Neural cell (in vitro differentiated cells): Measurements from ENCODE around the gene CASKIN2. TPM values are rescaled to one million over a fixed set of nuclear protein-coding genes. Genes with fewer than 3 reads are reported as not detected.

Experiments
- H2AFZ ChIP-seq: fragments of 200-600, 300-800 bp; sonication (generic), shearing (Covaris generic); 2 replicates; pipeline ENCODE4 v1.6.0; 2014; ENCODE audit warnings: low read depth, mild to moderate bottlenecking, antibody characterized with exemption, low read length, moderate library complexity
- H3F3A ChIP-seq: fragments of 200-600 bp; shearing (Covaris generic); 2 replicates; pipeline ENCODE4 v1.6.1; 2016; ENCODE audit warnings: mild to moderate bottlenecking, moderate library complexity, mixed read lengths, antibody characterized with exemption, low read length; ENCODE audit not compliant: insufficient read depth, poor library complexity, severe bottlenecking
- H3K27ac ChIP-seq: fragments of 200-600, 300-800 bp; sonication (generic), shearing (Covaris generic); 2 replicates; pipeline ENCODE4 v1.5.1; 2014; ENCODE audit warnings: mild to moderate bottlenecking, low read length, moderate library complexity
- H3K27me3 ChIP-seq: fragments of 300-800, 200-600 bp; sonication (generic), shearing (Covaris generic); 2 replicates; pipeline ENCODE4 v1.6.0; 2014; ENCODE audit warnings: mild to moderate bottlenecking, low read depth, low read length, moderate library complexity; ENCODE audit not compliant: insufficient read depth
- H3K36me3 ChIP-seq: fragments of 300-800, 200-600 bp; sonication (generic), shearing (Covaris generic); 2 replicates; pipeline ENCODE4 v1.5.1; 2014; ENCODE audit warnings: mild to moderate bottlenecking, antibody characterized with exemption, low read length, moderate library complexity; ENCODE audit not compliant: insufficient read depth
- H3K4me2 ChIP-seq: fragments of 300-800, 200-600 bp; sonication (generic), shearing (Covaris generic); 2 replicates; pipeline ENCODE4 v1.6.0; 2014; ENCODE audit warnings: mild to moderate bottlenecking, low read length
- H3K4me3 ChIP-seq: fragments of 300-800, 200-600 bp; sonication (generic), shearing (Covaris generic); 2 replicates; pipeline ENCODE4 v1.5.1; 2014; ENCODE audit warnings: mild to moderate bottlenecking, low read length, moderate library complexity
- H3K79me2 ChIP-seq: fragments of 200-600 bp; shearing (Covaris generic); replicated peaks from 2 replicates; pipeline ENCODE4 v1.6.0; 2014; ENCODE audit warnings: mild to moderate bottlenecking, low read length, moderate library complexity; ENCODE audit not compliant: insufficient read depth
- H3K9ac ChIP-seq: fragments of 300-800, 200-600 bp; sonication (generic), shearing (Covaris generic); 2 replicates; pipeline ENCODE4 v1.6.1; 2016; ENCODE audit warnings: mild to moderate bottlenecking, low read length, mixed read lengths
- H3K9me2 ChIP-seq: fragments of 200-600 bp; shearing (Covaris generic); 2 replicates; pipeline ENCODE4 v1.6.1; 2016; ENCODE audit warnings: mild to moderate bottlenecking, low read length, mixed read lengths; ENCODE audit not compliant: insufficient read depth
- H3K9me3 ChIP-seq: fragments of 200-600, 300-800 bp; sonication (generic), shearing (Covaris generic); 2 replicates; pipeline ENCODE4 v1.6.1; 2016; ENCODE audit warnings: mild to moderate bottlenecking, mixed run types, low read length, moderate library complexity, mixed read lengths
- H4K20me1 ChIP-seq: fragments of 200-600 bp; shearing (Covaris generic); 2 replicates; pipeline ENCODE4 v1.6.1; 2016; ENCODE audit warnings: mild to moderate bottlenecking, mixed run types; ENCODE audit not compliant: insufficient read depth
- EP300 ChIP-seq: fragments of 450-650 bp; conservative IDR thresholded peaks from 2 replicates; pipeline ENCODE4 v1.6.1; 2014; ENCODE audit warnings: antibody characterized with exemption, mild to moderate bottlenecking, moderate library complexity; ENCODE audit not compliant: poor library complexity, severe bottlenecking
- EZH2 ChIP-seq: fragments of 200-600, 300-800 bp; shearing (Covaris generic), sonication (generic); IDR thresholded peaks from 2 replicates; pipeline ENCODE4 v1.6.1; 2014; ENCODE audit warnings: antibody characterized with exemption, low read length, borderline replicate concordance, mild to moderate bottlenecking; ENCODE audit not compliant: insufficient read depth, poor library complexity, severe bottlenecking
- MXI1 ChIP-seq: fragments of 450-650 bp; conservative IDR thresholded peaks from 2 replicates; pipeline ENCODE4 v1.6.1; 2014; ENCODE audit warnings: antibody characterized with exemption, mild to moderate bottlenecking; ENCODE audit not compliant: poor library complexity, severe bottlenecking
- POLR2AphosphoS5 ChIP-seq: IDR thresholded peaks from 2 replicates; pipeline ENCODE4 v1.6.1; 2012
- RAD21 ChIP-seq: fragments of 450-650 bp; conservative IDR thresholded peaks from 2 replicates; pipeline ENCODE4 v1.6.1; 2014; ENCODE audit warnings: antibody characterized with exemption, mild to moderate bottlenecking, moderate library complexity
- SMC3 ChIP-seq: fragments of 450-650 bp; conservative IDR thresholded peaks from 2 replicates; pipeline ENCODE4 v1.6.1; 2014; ENCODE audit warnings: antibody characterized with exemption, mild to moderate bottlenecking, moderate library complexity; ENCODE audit not compliant: poor library complexity
- TAF1 ChIP-seq: IDR thresholded peaks from 2 replicates; pipeline ENCODE4 v1.6.1; 2012; ENCODE audit warnings: low read depth
- polyA plus RNA-seq: library from polyadenylated mRNA; depleted of rRNA; stranded (reverse); fragments of >200 nt; gene quantifications from 2 replicates; pipeline ENCODE4 v1.2.3, GENCODE V29; 2014
- TF ChIP-seq, protein P1 (sequence below): IDR thresholded peaks from 2 replicates; pipeline ENCODE4 v1.6.1; 2012; ENCODE audit warnings: borderline replicate concordance
- TF ChIP-seq, protein P2 (sequence below): fragments of 450-650 bp; IDR thresholded peaks from 2 replicates; pipeline ENCODE4 v1.5.1; 2014; ENCODE audit warnings: antibody characterized with exemption, mild to moderate bottlenecking, moderate library complexity; ENCODE audit not compliant: poor library complexity, severe bottlenecking

The CASKIN2 gene
- polyA plus RNA-seq, 1 donor from 2014 or later: 2.8 TPM

DNA sequence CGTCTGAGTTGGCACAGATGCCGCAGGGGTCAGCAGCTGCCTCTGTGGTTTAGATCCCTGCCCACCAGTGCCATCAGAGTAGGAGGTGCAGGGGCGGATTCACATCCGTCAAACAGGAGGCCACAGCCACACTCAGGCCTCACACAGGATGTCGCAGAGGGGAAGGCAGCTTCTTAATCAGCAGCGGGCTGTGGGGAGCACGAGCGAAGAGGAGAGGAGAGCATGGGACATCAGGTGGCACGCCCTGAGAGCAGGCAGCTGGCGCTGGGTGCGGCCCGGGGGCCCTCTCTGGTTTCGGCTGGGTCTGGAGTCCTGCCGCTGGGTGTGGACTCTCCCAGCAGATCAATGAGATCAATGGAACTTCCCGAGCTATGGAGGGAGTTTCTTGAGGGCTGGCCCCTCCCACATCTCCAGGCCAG is 19.8 kb upstream of the CASKIN2 start:
- Histone ChIP-seq H3K4me3 (no peak overlapping the region), H3K36me3 (no peaks in the 10 kb centered on the region), H3K79me2 (no peaks in the 10 kb centered on the region), H3K9ac (no peak overlapping the region), H2AFZ (no peak overlapping the region), H3K9me3 (no peaks in the 10 kb centered on the region), H4K20me1 (no peaks in the 10 kb centered on the region), H3K4me2 (no peak overlapping the region), H3F3A (no peaks in the 10 kb centered on the region), H3K27me3 (no peaks in the 10 kb centered on the region), H3K9me2 (no peaks in the 10 kb centered on the region), H3K27ac (no peak overlapping the region)
- TF ChIP-seq EZH2 (no peak), MXI1 (no peak), POLR2AphosphoS5 (no peak), EP300 (no peak), SMC3 (no peak), TAF1 (no peak), RAD21 (no peak)
- TF ChIP-seq, protein P1, sequence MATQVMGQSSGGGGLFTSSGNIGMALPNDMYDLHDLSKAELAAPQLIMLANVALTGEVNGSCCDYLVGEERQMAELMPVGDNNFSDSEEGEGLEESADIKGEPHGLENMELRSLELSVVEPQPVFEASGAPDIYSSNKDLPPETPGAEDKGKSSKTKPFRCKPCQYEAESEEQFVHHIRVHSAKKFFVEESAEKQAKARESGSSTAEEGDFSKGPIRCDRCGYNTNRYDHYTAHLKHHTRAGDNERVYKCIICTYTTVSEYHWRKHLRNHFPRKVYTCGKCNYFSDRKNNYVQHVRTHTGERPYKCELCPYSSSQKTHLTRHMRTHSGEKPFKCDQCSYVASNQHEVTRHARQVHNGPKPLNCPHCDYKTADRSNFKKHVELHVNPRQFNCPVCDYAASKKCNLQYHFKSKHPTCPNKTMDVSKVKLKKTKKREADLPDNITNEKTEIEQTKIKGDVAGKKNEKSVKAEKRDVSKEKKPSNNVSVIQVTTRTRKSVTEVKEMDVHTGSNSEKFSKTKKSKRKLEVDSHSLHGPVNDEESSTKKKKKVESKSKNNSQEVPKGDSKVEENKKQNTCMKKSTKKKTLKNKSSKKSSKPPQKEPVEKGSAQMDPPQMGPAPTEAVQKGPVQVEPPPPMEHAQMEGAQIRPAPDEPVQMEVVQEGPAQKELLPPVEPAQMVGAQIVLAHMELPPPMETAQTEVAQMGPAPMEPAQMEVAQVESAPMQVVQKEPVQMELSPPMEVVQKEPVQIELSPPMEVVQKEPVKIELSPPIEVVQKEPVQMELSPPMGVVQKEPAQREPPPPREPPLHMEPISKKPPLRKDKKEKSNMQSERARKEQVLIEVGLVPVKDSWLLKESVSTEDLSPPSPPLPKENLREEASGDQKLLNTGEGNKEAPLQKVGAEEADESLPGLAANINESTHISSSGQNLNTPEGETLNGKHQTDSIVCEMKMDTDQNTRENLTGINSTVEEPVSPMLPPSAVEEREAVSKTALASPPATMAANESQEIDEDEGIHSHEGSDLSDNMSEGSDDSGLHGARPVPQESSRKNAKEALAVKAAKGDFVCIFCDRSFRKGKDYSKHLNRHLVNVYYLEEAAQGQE: no peak
- TF ChIP-seq, protein P2, sequence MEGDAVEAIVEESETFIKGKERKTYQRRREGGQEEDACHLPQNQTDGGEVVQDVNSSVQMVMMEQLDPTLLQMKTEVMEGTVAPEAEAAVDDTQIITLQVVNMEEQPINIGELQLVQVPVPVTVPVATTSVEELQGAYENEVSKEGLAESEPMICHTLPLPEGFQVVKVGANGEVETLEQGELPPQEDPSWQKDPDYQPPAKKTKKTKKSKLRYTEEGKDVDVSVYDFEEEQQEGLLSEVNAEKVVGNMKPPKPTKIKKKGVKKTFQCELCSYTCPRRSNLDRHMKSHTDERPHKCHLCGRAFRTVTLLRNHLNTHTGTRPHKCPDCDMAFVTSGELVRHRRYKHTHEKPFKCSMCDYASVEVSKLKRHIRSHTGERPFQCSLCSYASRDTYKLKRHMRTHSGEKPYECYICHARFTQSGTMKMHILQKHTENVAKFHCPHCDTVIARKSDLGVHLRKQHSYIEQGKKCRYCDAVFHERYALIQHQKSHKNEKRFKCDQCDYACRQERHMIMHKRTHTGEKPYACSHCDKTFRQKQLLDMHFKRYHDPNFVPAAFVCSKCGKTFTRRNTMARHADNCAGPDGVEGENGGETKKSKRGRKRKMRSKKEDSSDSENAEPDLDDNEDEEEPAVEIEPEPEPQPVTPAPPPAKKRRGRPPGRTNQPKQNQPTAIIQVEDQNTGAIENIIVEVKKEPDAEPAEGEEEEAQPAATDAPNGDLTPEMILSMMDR: no peak

DNA sequence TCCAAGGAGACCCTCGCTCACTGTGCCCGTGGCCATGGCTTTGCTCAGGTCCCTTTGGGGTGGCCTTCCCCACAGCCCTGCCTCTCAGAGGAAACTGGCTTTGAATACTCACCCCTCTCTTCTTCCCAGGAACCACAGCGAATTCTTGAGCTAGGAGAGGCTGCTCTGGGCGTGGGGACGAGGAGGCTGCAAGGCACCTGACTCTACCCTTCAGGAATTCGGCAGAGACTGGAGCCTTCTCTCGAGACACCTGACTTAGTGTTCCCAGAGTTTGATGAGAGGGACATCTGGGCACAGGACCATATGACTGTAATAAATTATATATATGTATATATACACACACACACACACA is 16.4 kb upstream of the CASKIN2 start:
- no peaks in the 10 kb centered on the region for H3K9me3 ChIP-seq
- H2AFZ ChIP-seq: no peak overlapping the region
- no peak for TF ChIP-seq MXI1
- TF ChIP-seq EP300: no peak
- no peak for TF ChIP-seq EZH2
- TF ChIP-seq, protein P2: no peak
- no peak for TF ChIP-seq POLR2AphosphoS5
- TF ChIP-seq SMC3: no peak
- TF ChIP-seq TAF1: no peak
- TF ChIP-seq, protein P1: no peak
- no peak for TF ChIP-seq RAD21
- no peaks in the 10 kb centered on the region for H4K20me1 ChIP-seq
- no peaks in the 10 kb centered on the region for H3K79me2 ChIP-seq
- H3K9me2 ChIP-seq: no peaks in the 10 kb centered on the region
- no peaks in the 10 kb centered on the region for H3K36me3 ChIP-seq
- no peak overlapping the region for H3K4me2 ChIP-seq
- no peak overlapping the region for H3K4me3 ChIP-seq
- no peak overlapping the region for H3K27ac ChIP-seq
- peaks cover 9% of the 10 kb centered on the region for H3K27me3 ChIP-seq
- no peaks in the 10 kb centered on the region for H3F3A ChIP-seq
- no peak overlapping the region for H3K9ac ChIP-seq
